GM21723 (cell line): ENCODE results near the gene CHMP4B.
A peak's percentile ranks its signal among the peaks of the same experiment; 100 is the strongest.

ENCODE experiments used
- ATAC-seq: cut with Tn5 transposase; IDR thresholded peaks from one replicate; pipeline ENCODE4 v1.9.1; 2021; ENCODE audit warnings: mild to moderate bottlenecking, moderate library complexity; ENCODE audit not compliant: unreplicated experiment

Gene CHMP4B

DNA sequence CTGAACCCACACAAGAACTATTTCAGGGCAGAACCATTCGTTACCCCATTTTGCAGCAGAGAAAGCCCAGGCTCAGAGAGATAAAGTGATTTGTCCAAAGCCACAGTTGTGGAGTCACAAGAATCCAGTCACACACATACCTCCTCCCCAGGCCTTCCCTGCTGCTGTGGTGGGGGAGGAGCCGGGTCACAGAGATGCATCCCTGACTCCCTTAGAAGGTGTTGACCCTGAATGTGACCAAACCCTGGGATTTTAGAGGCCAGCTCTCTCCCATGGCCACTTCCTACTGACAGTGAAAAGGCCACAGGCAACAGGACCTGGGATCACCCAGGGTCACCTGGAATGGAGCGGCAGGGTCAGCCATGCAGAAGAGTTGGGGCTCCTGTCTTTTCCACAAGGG, 48.6 kb downstream of the CHMP4B start:
- no peak for ATAC-seq

DNA sequence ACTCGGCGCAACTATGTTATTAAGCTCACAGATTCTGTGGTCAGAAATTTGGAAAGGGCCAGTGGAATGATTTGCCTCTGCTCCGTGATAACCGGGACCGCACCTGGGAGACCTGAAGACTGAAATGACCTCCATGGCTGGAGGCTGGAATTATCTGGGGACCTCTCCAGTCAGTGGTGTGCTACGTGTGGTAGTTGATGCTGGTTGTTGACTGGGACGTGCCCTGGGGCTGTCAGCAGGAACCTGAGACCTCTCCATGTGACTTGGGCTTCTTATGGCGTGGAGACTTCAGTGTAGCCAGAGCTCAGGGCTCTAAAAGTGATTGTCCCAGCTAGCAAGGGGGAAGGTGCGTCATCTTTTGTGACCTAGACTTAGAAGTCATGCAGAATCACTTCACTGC, 50.3 kb downstream of the CHMP4B start:
- no peak for ATAC-seq

DNA sequence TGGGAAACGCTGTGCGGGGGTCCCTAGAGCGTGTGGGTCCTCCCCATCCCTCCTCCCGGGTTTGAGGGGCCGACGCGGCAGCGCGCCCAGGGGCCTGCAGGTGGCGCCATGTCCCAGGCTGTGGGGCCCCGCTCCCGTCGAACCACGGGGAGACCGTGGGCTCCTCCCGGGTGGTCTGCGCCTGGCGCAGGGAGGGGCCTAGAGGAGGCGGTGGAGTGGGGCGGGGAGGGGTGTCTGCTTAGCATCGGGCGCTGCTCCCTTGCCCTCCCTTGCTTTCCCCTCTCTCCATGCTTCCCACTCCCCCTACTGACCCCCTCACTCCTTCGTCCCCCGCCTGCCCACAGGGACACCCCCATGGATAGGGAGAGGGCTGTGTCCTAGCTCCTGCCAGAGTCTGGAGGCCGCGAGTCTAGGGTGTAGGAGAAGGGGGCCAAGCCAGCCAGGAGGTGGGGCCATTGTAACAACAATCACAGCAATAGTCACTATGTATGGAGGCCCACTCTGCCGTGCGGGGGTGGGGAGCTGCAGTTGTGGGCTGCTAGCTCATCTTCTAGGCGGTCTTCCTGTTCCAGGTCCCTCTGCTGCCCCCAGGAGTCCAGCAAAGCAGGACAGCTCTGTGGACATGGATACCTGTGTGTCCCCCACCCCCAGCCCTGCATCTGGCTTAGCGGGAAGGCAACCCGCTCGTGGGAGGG, 51.7 kb downstream of the CHMP4B start:
- ATAC-seq, result no peak

DNA sequence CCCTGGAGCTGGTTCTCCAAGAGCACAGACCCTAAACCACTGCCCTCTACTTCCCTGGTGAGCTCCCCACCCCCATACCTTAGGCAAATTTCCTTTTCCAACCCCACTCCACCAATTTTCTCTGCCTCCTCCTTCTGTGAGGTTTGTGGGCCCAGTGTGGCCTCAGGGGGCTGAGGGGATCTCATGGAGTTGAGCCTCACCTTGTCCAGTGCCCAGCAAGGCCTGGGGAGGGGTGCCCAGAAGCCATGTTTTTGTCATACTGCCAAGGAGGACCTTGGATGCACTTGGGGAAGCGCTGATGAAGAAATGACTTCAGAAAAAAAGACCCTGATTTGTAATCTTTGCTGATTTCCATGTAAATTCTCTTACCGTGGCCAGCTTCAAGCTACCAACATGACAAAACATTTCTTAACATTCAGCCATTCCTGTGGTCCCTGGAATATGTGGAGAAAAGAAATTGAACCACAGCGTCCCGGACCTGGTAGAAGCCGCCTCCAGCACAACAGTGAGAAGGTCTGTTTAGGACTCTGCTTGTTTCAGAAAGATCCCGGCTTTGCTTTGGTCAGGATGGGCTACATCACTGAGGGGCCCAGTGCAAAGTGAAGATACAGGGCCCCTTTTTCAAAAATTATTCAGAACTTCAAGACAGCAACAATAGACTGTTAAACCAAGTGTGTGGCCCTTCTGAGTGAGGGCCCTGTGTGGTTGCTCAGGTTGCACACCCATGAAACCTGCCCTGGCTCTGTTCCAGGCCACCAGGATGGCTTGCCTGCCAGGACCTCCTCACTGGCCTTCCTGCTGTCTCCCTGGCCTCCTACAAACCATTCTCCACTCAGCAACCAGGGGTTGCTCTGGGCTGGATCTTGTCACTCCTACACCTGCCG, 52.5 kb downstream of the CHMP4B start:
- no peak for ATAC-seq

DNA sequence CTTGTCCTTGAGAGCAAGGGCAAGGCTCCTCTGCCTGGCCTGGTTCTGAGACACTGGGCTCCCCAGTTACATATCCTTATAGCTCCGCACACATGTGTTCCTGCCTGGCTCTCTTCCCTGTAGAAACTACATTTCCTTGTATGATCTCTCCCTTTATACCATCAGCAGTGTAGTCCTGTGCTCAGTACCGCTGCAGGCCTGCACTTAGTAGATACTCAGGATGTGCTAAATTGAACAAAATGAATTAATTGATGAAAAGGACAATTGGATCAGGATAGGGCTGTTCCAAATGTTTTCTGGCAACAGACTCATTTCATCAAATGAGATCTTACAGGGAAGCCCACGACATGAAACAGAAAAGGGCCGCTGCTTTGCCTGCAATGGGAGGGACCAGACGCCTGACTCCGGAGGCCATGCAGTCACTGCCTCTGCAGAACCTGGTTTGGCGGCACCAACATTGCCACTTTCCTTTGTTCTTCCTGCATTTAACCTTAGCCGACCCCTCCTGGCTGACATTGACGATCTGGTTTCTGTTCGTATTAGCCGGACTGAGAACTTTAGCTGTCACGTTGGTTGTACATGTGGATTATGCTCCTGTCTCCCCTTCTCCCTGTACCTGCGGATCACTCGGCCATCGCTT, 53.3 kb downstream of the CHMP4B start:
- no peak for ATAC-seq

DNA sequence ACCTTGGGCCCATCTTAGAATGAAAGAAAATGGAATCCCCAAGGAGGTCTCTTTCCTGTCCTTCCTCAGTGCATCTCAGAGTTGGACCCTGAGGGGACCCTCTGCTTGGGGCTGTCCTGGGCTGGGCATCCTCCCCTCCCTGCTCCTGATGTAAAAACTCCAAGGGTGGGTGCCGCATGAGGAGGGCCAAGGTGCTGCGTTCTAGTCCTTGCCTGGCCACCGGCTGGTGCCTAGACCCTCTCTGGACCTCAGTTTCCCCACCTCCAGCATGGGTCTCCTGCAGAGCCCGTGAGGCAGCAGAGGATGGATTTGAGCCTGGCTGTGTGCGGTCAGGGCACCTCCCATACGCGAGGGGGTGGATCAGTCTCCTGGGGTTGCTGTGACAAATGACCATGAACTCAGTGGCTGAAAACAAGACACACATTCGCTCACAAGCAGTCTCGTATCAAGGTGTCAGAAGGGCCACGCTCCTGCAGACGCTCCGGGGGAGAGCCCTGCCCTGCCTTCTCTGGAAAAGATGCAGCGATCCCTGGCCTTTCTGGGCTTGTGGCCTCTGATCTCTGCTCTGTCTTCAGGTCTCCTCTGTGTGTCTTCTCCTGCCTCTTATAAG, 54.7 kb downstream of the CHMP4B start:
- ATAC-seq, result no peak

DNA sequence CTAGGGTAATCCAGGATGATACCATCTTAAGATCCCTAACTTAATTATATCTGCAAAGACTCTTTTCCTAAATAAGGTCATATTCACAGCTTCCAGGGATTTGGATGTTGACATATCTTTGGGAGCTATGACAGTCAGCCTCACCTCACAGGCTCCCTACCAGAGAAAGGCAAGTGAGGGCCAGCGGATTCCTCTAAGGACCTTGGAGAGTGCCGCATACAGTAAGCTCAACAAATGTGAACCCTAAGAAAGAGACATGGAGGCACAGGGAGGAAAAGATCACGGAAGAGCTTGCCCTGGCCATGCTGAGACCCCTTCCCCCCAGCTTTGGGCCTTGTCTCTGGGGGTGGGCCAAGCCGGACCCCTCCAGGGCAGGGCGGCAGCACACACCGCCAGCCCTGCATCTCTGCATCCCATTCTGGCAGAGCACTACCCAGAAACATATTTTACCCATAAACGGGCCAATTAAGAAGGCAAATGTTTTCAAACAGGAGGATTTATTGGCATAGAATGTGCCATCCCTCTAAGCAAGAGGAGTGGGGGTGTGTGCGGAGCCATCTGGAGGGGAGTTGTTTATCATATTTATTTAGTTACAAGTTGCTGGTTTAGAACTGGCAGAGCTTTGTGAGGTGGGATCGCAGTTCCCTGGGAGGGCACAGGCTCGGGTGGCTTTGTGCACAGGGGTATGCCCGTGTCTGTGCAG, 55.4 kb downstream of the CHMP4B start:
- ATAC-seq, result no peak

DNA sequence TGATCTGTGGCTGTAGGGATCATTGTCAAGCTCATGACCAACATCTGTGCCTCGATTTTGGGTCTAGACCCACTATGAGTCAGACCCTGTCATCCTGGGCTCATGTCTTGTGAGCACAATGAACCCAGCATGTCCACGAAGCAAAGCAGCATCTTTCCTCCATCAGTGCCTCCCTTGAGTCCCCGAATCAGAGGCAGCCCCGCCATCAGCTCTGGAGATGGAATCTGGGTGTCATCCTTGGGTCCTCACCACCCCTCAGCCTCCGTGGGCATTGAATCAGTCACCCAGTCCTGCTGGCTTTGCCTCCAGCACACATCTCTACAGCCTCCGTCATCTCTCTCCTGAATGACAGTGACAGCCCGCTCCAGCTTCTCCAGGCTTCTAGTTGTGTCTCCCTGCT, 56.9 kb downstream of the CHMP4B start:
- no peak for ATAC-seq

DNA sequence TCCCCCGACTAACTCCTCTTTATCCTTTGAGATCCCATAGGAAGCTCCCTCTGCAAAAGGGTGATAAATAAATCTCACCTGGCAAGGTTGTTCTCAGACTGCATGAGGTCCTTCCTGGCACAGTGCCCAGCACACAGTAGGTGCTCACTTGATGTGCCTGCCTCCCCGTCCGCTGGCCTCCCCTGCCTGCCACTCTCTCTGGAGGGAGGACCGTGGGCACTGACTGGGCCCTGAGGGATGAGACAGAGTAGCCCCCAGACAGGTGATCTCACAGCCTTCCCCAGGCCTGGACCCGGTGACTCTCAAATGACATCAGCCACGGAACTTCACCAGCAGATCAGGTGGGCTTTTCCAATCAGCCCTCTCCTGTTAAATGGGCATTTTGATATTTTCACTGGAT, 57.4 kb downstream of the CHMP4B start:
- ATAC-seq, result no peak

DNA sequence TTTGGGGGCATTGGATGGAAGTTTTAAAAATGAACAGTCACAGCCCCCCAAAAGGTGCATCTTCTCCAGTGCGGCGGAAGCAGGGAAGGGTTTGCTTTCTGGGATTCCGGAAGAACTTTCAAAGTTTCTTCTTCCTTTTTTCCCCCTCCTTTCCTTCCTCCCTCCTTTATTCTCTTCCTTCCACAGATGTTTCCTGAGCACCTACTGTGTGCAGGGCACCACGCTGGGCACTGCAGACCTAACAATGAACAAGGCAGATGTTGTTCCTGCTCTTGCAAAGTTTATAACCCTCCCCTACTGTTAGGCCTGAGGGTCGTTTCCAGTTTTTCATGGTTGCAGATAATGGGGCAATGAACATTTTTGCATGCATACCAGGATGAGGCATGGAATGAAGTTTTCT, 58.1 kb downstream of the CHMP4B start:
- ATAC-seq, result no peak

DNA sequence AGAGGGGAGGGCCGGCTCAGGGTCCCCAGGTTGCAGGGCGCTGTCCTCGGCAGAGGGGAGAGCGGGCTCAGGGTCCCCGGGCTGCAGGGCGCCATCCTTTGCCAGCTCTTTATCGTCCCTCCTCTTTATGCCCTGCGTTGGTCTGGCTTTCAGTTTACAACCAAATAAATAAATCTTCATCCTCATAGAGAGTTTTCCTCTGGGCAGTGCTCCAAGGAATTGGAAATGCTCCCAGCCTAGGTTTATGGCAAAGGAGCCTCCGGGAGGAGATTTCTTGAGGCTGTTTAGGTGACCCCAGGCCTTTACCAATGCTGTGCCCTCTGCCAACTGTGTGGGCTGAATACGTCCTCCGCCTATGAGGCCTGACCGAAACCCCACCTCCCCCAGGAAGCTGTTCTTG, 60.2 kb downstream of the CHMP4B start:
- no peak for ATAC-seq

DNA sequence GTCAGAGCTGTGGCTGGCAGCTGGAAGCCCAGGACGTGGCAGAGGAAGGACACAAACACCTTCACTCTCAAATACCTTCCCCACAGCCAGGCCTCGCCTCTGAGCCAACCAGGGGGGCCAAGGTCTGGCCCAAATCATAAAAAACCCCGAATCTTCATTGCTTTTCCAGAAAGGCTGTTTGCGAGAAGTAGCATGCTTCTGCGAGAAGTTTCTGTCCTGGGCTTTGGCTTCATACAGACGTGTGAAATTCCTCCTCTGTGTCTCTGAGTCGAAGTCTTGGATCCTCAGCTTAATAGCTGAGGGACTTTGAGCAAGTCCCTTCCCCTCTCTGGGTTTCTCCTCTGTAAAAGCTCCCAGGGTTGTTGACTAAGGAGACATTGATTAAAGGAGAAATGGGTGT, 63.0 kb downstream of the CHMP4B start:
- no peak for ATAC-seq

DNA sequence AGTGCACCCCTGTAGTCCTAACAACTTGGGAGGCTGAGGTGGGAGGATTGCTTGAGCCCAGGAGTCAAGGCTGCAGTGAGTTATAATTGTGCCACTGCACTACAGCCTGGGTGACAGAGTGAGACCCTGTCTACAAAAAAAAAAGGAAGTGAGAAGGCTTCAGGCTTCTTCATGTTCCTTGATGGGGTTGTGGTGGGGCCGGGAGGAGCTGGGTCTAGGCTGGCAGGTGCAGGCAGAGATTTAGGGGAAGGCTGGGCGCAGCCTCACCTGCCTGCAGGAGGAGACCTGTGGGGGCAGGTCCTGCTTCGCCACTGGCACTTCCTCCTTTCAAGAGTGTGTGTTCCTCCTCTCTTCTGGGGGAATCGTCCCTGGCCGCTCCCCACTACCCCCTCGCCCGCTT, 63.9 kb downstream of the CHMP4B start:
- peak; percentile 86 for ATAC-seq

DNA sequence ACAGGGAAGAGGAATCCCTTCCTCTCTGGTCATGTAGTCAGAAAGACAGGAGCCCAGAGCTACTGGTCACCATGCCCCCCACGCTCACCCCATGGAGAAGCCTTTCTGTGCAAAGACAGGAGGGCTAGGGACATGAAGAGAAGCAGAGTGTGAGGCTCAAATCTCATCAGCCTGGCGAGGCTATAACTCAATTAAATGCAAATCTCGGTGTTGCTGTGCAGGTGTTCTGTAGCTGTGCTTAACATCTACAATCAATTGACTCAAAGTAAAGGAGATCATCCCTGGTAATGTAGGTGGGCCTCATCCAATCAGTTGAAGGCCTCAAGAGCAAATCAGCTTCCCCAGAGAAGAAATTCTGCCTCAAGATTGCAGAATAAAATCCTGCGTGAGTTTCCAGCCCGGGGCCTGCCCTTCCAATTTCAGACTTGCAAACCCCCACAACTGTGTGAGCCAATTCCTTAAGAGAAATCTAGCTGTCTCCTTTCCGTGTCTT, 64.4 kb downstream of the CHMP4B start:
- no peak for ATAC-seq

DNA sequence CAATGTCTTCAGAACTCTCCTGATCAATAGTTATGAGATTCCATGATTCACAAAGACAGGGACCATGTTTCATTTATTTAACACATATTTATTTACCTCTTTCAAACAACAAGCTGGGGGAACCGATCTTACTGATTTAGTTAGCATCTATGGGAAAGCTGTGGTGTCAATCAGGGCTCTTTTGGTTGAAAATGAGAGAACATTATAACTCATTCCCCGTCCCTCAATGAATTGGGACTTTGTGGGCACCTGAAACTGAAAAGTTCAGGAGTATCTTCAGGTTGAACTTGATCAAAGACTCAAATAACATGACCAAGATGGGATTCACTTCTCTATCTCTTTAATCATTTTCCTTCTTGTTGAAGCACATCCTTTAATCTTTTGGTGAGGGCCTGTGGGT, 67.4 kb downstream of the CHMP4B start:
- ATAC-seq, result no peak

DNA sequence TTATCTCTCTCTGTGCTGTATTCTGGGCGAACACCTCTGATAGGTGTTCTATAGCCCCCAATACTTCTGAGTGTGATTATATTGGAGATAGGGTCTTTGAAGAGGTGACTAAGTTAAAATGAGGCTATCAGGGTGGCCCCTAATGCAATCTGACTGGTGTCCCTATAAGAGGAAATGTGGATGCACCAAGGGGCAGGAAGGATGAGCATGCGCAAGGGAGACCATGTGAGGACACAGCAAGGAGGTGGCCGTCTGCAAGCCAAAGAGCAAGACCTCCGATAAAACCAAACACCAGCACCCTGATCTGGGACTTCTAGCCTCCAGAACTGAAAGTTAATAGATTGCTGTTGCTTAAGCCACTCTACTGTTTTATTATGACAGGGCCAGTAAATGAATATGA, 69.2 kb downstream of the CHMP4B start:
- no peak for ATAC-seq

DNA sequence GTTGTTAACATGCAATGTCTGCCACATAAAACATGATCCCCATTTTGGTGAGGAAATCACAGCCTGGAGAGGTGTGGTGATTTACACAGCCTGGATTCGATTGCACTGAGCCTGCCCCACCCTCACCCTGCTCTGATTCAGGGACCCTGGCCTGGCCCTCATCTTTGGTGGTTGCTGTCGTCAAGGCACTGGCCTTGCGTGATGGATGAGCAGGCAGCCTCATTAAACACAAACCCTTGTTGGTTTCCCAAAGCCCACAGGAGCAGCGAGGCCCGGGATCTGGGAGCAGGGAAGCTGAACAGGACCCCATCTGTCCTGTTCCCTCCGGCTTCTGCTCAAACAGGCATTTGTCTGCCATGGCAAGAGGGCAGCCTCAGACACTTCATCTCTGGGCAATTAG, 70.8 kb downstream of the CHMP4B start:
- ATAC-seq, result no peak

DNA sequence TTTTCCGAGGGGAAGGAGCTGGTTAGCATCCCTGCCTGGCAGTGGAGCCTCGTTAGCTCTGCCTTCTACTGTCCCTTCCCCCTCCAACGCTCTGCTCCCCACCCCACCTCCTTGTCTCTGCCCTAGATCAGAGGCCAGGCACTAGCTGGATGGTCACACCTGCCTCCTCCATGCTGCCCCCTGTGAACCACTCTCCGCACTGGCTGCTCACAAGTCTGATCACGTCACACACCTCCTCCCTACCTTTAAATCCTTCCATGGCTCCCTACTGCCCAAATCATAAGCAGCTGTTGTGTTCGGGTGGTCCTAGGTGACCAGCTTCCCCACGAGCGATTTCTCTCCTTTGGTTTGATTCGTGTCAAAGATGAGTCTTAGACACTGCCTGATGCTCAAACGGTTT, 71.3 kb downstream of the CHMP4B start:
- no peak for ATAC-seq

DNA sequence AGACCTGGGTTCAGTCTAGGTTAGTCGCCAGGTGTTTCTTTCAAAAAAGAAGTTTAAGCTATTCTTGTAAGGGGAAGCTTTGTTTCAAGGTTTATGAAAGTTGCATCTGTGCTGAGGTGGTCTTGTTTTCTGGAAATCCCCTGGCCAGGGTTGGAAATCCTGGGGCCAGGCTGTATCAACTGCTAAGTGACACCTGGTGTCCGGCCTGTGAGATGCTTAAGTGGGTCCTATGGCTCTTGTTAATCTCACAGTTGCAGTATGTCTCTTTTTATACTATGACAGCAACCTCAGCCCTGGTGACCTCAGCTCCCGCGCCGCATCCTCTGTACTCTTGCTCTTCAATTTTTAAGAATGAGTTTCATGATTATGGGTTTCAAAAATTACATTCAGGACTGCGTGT, 72.0 kb downstream of the CHMP4B start:
- peak; percentile 82 for ATAC-seq

DNA sequence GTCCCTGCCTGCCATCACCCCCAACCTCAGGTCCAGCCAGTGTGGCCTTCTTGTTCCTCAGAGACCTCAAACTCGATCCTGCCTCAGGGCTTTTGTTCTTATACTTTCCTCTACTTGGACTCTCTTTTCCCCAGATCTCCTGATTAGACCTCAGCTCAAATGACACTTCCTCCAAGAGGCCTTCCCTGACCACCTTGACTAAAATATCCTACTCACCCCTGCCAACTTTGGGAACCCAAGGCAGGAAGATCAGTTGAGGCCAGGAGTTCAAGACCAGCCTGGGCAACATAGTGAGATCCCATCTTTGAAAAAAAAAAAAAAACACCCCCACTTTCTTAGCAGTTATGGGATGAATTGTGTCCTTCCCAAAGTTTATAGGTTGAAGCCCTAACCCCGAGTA, 73.5 kb downstream of the CHMP4B start:
- no peak for ATAC-seq

DNA sequence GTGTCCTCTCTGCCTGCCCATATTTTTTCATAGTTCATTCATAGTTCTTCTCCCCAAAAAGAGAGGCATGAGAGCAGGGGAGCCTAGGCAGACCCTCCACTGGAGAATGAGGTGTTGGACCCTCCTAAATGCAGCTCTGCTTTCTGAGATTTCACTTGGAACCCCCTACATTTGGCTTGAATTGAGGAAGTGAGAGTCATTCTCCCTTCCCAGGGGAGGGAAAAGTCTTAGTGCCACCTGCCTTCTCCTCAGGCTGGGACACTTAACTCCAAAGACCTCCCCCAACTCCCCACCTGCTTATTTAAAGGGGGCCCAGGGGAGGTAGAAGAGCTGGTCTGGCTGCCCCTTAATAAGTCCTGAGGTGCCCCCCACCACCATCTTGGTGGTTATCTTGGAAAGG, 78.2 kb downstream of the CHMP4B start:
- no peak for ATAC-seq
